Right lobe of liver (tissue), 6 donors: ENCODE data around the gene PITX3. TPM values are rescaled to one million over a fixed set of nuclear protein-coding genes. Genes with fewer than 3 reads are reported as not detected.

ENCODE experiments used
- ATAC-seq, 4 donors: fragments of 200-7000 bp; cut with Tn5 transposase; one replicate each; pipeline ENCODE4 v1.9.1; 2020; ENCODE audit warnings: mild to moderate bottlenecking in 4 of 4, moderate library complexity in 4 of 4
- DNase-seq, 3 donors: peaks; one replicate each; pipeline ENCODE4 v3.0.0-alpha.2; 2020
- H3K27ac ChIP-seq, 3 donors: fragments of 200-600 bp; one replicate each; pipeline ENCODE4 v1.8.0; 2022
- H3K27me3 ChIP-seq, 2 donors: fragments of 200-600 bp; one replicate each; pipeline ENCODE4 v1.8.0; 2022
- H3K36me3 ChIP-seq, 4 donors: fragments of 200-600 bp; sonication (generic) in 1 of 4; one replicate each; pipeline versions ENCODE4 v1.5.1 to v1.8.0; 2017 to 2022; ENCODE audit warnings: control low read depth in 1 of 4
- H3K4me1 ChIP-seq, 4 donors: fragments of 200-600 bp; sonication (generic) in 1 of 4; one replicate each; pipeline versions ENCODE4 v1.5.1 to v1.8.0; 2017 to 2022; ENCODE audit warnings: control low read depth in 1 of 4
- H3K4me3 ChIP-seq, 3 donors: fragments of 200-600 bp; one replicate each; pipeline ENCODE4 v1.8.0; 2022
- H3K9me3 ChIP-seq, 4 donors: fragments of 200-600 bp; sonication (generic) in 1 of 4; one replicate each; pipeline versions ENCODE4 v1.5.1 to v1.8.0; 2017 to 2022; ENCODE audit warnings: control low read depth in 1 of 4
- POLR2A ChIP-seq: fragments of 450-650 bp; IDR thresholded peaks from one replicate; pipeline ENCODE4 v1.6.1; 2017; ENCODE audit warnings: antibody characterized with exemption, mild to moderate bottlenecking
- WGBS: methylation state at CpG from one replicate; pipeline ENCODE4 v1.1.6; 2018; ENCODE audit warnings: low coverage, low lambda C conversion rate; ENCODE audit not compliant: insufficient coverage; ENCODE audit errors: missing lambda C conversion rate; 5-methylcytosine and 5-hydroxymethylcytosine counted together
- intact Hi-C, 2 donors: fragments of 100-400 bp; cut with DNase I; formaldehyde crosslinking; loops; one replicate each; pipeline versions ENCODE4 v1.11.2 to v1.14.1; 2022
- total RNA-seq, 6 experiments: library from RNA; depleted of rRNA in 2 of 6; stranded (reverse); fragments of >200 nt in 2 of 6; fragmentation: NEBNext Ultra II Directional in 3 of 6; extraction: Animal tissue kit (Norgen Biotek cat#: 25700) in 3 of 6; gene quantifications; one replicate each; pipeline versions ENCODE4 v1.1.0 to v1.2.4, GENCODE V29; 2016 to 2023
- TF ChIP-seq, protein P1 (sequence below), 4 donors: fragments of 200-600 bp in 3 of 4; fragments of 450-650 bp in 1 of 4; IDR thresholded peaks; one replicate each; pipeline versions ENCODE4 v1.5.1 to v1.8.0; 2016 to 2022; ENCODE audit warnings: antibody characterized with exemption in 4 of 4, mild to moderate bottlenecking in 2 of 4
- donor health status: DM: no; HTN: yes; CAD: no.
- donor health status: DM: no; HTN: no; CAD: no.
- donor health status: DM: no; HTN: no; CAD: no.
- donor health status: DM: no; HTN: yes; CAD: no.
- donor health status: DM: no; HTN: yes; CAD: no.

PITX3 gene
- total RNA-seq, 6 experiments from 2014 or later: not detected

DNA sequence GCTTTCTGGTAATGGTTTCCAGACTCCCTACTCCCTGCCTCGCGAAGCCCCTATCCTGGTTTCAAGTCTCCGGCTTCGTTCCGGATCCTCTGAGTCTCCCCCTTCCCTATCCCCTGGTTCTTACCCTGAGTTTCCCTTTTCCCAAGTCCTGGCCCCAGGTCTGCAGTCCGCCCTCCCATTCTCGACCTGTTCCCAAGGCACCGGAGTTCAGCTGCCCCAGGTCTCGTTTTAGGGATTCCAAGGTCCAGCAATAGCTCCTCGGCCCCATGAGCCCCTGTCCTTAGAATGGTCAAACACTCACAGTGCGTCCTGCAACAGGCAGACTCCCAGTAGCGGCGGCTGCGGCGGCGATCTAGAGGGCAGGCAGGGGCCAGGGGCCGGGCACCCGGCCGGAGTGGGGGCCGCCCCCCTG, 274 bp downstream of the PITX3 start:
- TF ChIP-seq, protein P1, sequence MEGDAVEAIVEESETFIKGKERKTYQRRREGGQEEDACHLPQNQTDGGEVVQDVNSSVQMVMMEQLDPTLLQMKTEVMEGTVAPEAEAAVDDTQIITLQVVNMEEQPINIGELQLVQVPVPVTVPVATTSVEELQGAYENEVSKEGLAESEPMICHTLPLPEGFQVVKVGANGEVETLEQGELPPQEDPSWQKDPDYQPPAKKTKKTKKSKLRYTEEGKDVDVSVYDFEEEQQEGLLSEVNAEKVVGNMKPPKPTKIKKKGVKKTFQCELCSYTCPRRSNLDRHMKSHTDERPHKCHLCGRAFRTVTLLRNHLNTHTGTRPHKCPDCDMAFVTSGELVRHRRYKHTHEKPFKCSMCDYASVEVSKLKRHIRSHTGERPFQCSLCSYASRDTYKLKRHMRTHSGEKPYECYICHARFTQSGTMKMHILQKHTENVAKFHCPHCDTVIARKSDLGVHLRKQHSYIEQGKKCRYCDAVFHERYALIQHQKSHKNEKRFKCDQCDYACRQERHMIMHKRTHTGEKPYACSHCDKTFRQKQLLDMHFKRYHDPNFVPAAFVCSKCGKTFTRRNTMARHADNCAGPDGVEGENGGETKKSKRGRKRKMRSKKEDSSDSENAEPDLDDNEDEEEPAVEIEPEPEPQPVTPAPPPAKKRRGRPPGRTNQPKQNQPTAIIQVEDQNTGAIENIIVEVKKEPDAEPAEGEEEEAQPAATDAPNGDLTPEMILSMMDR (IDR thresholded peaks at IDR 0.05): no peak
- no peak for TF ChIP-seq POLR2A
- DNase-seq: no peak
- 9% methylated on average over 10 of the region's 20 CpGs for WGBS
- peaks cover 0 to 15% (median 3%) of the 10 kb centered on the region in 4 donors for H3K4me1 ChIP-seq
- intact Hi-C loops: no loop called here
- ATAC-seq: no peak
- H3K36me3 ChIP-seq: no peaks in the 10 kb centered on the region
- no peaks in the 10 kb centered on the region for H3K27me3 ChIP-seq
- peak overlapping the region; percentile 51 to 59 (median 53) for H3K4me3 ChIP-seq
- H3K27ac ChIP-seq: no peak overlapping the region
- no peaks in the 10 kb centered on the region for H3K9me3 ChIP-seq

DNA sequence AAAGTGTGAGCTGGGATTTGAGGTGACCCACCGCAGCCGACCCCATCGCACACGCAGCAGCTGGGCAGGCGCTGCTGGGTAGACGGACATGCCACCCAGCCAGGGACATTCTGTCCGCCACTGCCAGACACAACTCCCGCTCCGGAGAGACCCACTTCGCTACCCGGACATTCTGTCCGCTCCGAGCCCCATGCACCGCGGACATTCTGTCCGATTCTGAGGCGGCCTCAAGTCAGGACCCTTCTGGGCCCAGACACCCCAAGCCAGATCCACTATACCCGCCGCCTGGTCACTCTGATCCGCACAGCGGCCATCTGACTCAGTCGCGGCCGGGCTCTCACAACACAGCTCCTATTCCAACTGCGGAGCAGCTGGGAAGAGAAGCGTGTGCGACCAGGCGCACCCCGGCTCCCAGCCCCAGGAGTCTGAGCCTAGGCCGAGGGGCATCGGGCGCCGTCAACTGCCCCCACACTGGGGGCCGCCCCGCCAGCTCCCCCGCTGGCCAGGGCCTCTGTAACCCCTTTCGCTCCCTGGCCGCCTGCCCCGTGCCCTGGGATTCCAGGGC, 763 bp downstream of the PITX3 start:
- DNase-seq: no peak
- WGBS: 39% methylated on average over 10 of the region's 39 CpGs
- H3K4me3 ChIP-seq: peak overlapping the region in 2 of 3 donors; percentile 53 to 59

GRCh38 chr10:102237711-102238252, 3.5 kb downstream of the PITX3 start:
- ATAC-seq: no peak

More for the DNA sequence above, 763 bp downstream of the PITX3 start:
- Histone ChIP-seq H3K9me3 (no peaks in the 10 kb centered on the region), H3K4me1 (peaks cover 0 to 15% (median 3%) of the 10 kb centered on the region in 4 donors), H3K27ac (no peak overlapping the region), H3K27me3 (no peaks in the 10 kb centered on the region), H3K36me3 (no peaks in the 10 kb centered on the region)
- TF ChIP-seq POLR2A: no peak
- TF ChIP-seq, protein P1 (IDR thresholded peaks at IDR 0.05): no peak
- intact Hi-C loops: no loop called here
- ATAC-seq: no peak

GRCh38 chr10:102236006-102236405, 5.3 kb downstream of the PITX3 start:
- WGBS: 35% methylated on average over 7 of the region's 8 CpGs
- no peaks in the 10 kb centered on the region for H3K27me3 ChIP-seq
- H3K36me3 ChIP-seq: no peaks in the 10 kb centered on the region
- no peak overlapping the region for H3K27ac ChIP-seq
- no peak for DNase-seq
- H3K4me1 ChIP-seq: peaks cover 0 to 13% (median 5%) of the 10 kb centered on the region in 4 donors
- intact Hi-C loops: loop anchor here in 1 of 2 donors (5.0 kb wide), 1 partner anchor 111 kb away; no protein-coding TSS in a partner anchor
- ATAC-seq: no peak
- no peak overlapping the region for H3K4me3 ChIP-seq
- no peaks in the 10 kb centered on the region for H3K9me3 ChIP-seq
- TF ChIP-seq POLR2A: no peak
- TF ChIP-seq, protein P1 (IDR thresholded peaks at IDR 0.05): no peak

More at GRCh38 chr10:102237711-102238252, 3.5 kb downstream of the PITX3 start:
- no peaks in the 10 kb centered on the region for H3K9me3 ChIP-seq
- DNase-seq: no peak
- WGBS: 45% methylated on average over 4 of the region's 4 CpGs
- TF ChIP-seq, protein P1 (IDR thresholded peaks at IDR 0.05): no peak
- H3K4me1 ChIP-seq: peaks cover 0 to 12% (median 0%) of the 10 kb centered on the region in 4 donors
- intact Hi-C loops: loop anchor here in 1 of 2 donors (5.0 kb wide), 1 partner anchor 110 kb away; no protein-coding TSS in a partner anchor
- no peak overlapping the region for H3K4me3 ChIP-seq
- H3K27ac ChIP-seq: no peak overlapping the region
- H3K27me3 ChIP-seq: no peaks in the 10 kb centered on the region
- H3K36me3 ChIP-seq: no peaks in the 10 kb centered on the region
